ENCODE results near the gene EHD4. TPM values are rescaled to one million over a fixed set of nuclear protein-coding genes. Genes with fewer than 3 reads are reported as not detected.

Gene EHD4
- total RNA-seq, 1 donor from 2014 or later: 19.8 TPM

DNA sequence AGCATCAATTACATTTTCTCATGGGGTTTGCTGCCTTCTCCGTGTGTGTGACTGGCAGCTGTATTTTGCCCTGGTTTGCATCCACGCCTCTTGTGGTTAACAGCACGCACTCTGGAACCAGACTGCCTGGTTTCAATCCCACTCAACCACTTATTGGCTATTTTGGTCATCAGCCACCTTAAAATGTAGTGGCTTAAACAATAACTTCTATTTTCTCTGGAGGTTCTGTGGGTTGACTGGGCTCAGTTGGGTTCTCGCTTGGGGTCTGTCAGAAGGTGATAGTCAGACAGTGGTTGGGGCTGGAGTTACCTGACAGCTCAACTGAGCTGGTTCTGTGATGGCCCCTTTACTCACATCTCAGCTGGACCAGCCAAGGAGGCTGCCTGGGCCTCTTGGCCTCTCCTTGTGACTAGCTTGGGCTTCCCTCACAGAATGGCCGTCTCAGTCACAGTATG, 36.8 kb downstream of the EHD4 start:
- no peak for DNase-seq

DNA sequence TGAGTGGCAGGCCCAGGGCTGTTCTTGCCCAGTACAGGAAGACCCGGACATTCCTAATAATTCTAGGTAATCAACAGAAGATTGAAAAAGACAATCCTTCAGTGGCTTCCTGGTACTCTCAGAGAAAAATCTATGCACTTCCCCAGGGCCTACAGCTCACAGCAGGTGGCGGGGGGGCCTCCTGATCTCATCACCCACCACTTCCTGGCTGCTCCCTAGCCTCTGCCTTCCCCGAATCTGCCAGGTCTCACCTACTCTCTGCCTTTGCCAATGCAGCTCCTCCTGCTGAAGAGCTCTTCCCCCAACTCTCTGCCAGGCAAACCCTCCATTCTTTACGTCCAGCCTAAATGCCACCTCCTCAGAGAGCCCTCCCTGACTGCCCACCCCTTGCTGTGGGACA, 37.5 kb downstream of the EHD4 start:
- no peak for DNase-seq

DNA sequence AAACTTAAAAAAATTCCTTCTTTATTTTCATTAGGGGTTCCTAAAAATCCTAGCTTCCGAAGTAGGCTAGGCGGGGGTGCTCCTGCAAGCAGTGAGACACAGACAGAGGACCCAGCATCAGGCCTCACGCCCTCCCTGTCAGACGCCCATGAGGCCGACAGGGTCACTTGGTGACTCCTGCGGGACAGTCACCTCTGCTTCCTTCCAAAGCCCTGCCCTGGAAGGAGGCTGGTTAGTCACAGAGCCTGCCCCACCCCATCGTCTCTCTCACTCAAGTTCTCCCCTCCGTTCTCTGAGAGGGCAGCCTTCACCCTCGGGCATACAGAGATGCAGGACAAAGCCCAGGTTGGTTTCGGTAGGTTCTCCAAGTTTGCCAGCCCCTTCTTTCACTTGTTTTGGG, 38.6 kb downstream of the EHD4 start:
- no peak for DNase-seq

DNA sequence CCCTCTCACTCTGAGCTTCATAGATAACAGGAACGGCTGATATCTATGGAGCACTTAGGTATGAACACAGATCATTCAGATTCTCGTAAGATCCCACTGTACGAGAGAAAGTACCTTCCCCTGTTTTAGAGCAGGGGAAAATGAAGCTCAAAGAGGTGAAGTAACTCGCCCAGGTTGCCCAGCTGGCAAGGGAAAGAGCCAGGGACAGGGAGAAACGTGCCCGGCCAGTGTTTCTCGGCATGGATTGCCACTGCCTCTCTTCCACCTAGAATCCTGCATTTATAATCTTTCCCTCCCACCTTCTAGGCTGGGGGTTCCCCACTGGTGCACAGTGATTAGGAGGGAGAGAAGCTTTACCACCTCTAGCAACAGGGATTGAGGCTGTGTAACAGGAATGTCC, 39.0 kb downstream of the EHD4 start:
- DNase-seq: no peak

DNA sequence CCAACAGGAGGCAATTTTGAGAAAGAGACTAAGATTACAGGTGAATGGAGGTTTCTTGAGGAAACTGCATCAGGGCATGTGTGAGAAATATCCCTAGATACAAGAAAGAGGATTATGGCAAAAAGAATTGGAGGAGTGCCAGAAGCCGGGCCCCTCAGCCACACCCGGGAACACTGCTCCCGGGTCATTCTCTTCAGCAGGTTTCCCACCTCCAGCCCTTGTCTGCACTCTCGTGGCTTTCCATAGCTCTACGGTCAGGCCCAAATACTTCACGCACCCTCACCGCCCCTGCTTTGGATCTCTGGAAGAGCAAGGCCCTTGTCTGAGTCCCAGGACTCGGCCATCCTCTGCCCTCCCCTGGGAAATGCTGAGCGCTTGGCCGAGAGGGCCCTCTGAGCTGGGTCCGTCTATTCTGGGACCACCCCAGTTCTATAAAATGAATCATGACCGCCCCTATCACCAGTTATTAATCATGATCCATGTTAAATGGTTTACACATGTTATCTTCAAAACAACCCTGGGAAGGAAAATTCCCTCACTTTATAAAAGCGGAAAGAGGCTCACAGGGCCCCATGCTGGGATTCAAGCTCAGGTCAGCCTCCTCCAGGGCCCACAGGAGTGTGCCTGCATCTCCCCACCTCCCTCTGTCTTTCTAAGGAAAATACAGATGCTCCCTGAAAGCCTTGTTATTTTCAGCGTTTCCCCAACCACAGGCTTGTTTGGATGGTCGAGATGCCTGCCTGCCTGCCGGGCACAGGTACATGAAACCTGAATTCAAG, 39.7 kb downstream of the EHD4 start:
- no peak for DNase-seq

DNA sequence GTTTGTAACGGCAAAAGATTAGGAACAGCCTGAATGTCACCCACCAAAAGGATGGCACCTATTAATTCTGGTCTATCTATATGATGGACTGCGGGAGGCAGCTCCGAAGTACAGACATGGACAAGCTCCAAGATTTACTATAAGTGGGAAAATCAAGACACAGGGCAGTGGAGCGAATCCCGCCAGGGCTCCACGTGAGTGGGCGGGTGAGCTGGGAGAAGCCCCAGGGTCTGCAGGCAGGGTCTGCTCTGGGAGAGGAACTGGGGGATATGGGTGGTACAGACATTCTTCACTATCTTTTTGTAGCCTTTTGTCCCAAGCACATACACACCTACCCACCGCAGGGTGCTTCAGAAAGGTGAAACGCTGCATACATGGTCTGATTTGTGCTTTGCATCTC, 40.3 kb downstream of the EHD4 start:
- DNase-seq: no peak

DNA sequence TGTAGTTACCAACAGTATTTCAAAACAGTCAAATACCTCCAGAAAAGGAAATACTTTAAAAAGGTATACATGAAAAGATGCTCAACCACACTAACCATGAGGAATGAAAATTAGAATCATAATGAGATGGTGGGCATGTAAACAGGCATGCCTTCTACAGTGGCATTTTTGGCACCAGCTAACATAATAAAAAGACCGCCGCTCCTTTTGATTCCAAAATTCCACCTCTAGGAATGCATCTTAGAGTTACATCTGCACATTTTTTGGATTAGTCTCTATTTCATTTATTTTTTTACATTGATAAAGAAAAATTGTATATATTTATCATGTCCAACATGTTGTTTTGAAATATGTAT, 41.5 kb downstream of the EHD4 start:
- DNase-seq: no peak

DNA sequence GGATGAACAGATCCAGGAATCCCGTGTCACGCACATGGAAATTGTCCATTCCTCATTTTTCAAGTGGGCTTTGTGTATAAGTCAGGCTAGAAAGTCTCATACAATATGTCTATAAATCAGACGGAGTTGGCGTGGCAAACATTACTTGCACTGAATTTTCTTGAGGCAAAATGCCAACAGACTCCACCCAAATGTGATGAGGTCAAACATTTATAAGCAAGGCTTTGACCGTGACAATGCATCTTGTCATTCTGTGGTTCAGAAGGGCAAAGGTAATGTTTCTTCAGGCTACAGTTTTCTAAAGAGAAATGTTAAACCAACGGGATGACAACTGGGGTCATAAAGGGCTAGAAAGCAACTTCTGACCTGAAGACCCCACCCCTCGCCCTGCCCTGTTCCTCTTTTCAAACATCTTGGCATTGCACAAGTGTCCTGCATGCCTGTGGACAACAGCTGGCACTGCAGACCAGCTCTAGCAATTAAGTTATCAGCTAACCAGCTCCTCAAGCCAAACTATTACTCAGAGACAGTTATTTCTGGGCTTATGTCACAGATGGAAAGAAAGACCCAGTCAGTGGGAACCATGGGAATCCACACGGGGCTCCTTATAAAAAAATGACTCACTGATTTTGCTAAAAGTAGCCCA, 42.0 kb downstream of the EHD4 start:
- peak; percentile 50 for DNase-seq

DNA sequence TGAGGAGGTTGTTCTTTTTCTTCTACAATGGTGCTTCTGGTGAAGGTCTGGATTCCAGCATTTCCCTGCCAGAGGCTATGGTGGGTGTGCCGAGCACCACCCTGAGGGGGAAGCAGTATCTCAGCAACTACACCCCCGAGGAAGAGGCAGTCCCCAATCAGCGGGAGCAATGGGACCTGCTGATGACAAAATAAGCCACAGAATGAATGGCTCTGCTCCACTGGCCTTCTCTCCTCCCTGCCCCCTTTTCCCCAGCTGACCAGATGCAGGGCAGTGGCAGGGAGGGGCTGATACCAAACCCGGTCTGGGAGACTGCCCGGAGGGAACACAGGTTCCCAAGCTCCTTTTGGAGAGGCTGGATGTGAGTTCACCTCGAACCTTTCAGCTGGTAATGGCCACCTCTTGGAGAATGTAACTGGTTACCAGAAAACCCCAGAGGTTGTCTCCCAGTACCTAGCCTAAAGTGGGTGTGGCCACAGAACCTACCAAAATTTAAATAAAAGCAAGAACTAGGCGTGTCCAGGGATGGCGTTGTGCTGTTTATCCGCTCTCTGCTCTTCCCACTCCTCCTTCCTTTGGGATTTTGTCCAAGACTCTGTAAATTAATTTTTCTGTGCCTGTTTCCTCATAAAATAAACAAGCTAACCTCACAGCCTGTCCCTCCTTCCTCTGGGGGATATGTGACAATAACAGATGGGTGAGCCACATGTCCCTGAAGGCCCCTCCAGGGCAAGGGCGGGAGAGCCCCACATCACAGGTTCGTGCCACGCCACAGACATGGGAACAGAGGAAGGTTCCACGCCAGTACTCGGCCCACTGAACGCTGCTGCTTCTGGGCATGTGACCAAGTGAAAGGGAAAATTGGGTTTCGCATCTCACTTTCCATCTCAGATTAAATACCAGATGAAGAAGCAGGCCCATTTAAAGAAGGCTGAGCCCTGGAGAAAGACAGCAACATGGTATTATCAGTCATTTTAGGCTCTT, 43.4 kb downstream of the EHD4 start:
- DNase-seq: no peak

DNA sequence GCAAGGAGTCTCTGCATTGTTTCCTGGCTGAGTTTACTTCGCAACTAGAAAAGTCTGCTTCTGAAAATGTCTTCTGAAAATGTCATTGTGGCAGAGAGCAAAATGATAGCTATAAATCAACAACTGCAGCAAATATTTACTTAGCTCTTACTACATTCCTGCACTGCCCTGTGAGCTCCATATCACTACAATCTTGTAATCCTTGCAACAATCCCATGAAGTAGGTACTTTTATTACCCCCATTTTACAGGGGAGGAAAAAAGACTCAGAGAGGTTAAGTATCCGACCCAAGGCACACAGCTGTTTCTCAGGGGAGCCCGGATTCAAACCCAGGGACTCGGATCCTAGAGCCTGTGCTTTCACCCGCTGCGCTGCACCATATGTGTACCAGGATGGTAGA, 44.3 kb downstream of the EHD4 start:
- DNase-seq: no peak

DNA sequence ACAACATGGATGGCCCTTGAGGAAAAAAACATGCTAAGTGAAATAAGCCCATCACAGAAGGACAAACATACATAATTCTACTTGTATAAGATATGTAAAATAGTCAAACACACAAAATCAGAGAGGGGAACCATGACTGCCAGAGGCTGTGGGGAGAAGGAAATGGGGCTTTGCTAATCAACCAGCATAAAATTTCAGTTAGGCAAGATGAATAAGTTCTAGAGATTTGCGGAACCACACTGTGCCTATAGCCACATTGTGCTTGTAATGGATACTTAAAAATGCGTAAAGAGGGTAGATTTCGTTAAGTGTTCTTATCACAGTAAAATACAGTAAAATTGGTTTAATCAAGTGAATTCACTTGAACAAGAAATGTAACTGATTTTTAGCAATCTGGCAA, 44.8 kb downstream of the EHD4 start:
- no peak for DNase-seq

DNA sequence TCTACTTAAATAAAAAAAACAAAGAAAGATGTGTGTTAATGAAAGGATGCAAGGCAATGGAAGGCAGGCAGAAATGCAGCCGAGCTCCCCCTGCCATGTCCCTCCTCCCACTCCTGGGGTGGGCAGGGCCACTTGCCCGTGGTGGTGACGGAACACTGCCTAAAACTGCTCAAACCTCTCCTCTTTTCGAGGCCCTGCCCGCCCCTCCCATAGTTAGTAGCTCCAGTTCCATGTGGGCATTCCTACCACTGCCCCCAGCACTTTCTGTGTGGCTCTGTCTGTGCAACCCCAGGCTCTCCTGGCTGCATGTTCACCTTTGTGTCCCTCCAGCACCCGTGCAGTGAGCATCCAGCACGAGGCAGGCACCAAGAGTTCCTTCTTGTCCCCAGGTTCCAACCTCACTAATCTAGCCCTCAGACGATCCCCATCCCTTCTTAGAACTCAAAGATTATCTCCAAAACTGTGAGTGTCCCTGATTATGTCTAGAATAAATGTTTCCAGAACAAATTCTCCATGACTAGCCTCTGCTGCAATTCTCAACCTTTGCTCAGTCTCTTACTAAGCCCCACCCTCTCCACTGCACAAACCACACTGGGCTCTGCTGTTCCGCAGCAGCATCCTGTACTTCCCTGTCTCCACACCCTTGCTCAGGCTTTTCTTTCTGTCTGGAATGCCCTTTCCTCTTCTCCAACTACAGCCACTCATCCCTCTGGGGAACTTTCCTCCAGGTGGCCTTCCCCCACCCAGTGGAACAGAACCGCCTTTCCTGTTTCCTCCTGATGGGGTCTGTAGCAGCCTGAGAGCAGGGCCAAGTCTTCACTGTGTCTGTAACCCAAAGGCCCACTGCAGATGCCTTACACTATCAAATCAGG, 45.9 kb downstream of the EHD4 start:
- no peak for DNase-seq

DNA sequence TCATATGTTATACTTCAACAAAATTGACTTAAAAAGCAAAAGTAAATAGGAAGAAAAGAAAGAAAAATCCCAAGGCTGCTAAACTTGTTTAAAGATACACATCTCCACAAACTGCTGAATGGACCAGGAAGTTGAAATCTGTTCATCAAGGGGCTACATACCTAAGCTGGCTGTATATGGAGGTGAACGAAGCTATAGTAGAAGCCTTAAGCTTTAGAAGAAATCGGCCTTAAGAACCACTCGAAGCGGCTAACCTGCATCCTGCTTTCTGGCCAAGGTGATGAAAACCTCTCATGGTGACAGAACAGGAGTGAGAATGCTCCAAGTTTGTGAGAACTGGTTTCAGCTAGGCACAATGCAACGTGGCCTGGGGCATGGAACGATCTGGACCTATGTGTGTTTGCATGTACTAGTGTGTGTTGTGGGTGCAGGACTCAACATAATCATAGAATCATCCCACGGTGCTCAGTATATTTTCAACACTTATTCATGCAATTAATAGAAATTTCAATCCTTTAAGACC, 47.2 kb downstream of the EHD4 start:
- DNase-seq: no peak

DNA sequence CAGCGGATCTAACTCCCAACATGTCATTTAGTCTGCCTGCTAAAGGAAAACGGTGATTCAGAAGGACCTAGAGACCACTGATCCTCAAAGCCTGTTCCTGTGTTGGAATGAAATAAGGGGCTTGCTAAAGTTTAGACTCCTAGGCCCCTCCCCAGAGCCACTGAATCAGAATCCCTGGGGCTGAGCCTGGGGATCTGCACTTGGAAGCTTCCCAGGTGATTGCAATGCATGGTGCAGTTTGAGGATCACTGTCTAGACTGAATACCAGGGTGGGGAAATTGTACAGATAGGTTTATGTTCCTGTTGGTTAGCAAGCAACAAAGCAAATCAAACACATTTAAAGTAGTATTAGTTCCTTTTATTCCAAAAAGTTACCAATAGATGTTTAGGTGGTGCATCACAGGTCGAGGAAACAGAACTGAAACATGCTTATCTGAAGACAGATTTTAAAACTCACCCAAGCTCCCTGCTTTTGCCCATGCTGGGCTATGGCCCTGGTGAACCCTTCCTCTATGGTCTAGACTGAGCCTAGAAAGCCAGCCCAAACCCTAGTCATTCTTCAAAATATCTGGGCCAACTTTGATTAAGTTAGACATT, 48.9 kb downstream of the EHD4 start:
- DNase-seq: no peak

DNA sequence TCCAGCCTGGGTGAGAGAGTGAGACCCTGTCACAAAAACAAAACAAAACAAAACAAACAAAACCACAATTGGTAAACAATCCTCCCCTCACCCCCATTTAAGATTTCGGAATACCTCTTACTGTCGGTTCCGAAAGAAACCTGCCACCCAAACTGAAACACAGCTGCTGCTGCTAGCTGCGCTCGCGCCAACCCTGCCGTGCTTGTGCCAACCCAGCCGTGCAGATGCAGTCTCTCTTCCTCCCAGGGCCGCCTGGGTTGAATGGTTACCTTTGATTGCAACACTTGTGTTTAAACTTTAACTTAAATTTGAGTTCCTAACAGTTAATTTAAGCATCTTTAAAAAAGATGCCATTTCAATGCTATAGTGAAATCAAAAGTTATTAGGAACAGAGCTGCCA, 50.0 kb downstream of the EHD4 start:
- no peak for DNase-seq

DNA sequence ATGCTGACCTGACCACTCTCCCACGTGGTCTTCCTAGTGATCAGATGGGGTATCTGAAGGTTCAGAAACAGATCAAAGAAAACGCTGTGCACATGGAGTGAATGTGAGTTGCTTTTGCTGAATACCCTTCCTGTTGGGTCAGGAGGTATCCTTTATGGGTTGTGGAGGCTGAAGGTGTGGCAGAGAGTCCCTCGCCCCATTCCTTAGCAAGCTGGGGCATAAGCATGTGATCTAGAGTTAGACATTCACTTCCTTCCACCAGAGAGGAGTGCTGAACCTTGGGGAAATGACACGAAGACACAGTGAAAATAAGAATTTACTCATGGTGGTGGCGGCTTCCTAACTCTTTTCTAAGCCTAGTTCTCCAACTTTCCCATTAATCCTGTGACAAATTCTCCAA, 50.7 kb downstream of the EHD4 start:
- no peak for DNase-seq

DNA sequence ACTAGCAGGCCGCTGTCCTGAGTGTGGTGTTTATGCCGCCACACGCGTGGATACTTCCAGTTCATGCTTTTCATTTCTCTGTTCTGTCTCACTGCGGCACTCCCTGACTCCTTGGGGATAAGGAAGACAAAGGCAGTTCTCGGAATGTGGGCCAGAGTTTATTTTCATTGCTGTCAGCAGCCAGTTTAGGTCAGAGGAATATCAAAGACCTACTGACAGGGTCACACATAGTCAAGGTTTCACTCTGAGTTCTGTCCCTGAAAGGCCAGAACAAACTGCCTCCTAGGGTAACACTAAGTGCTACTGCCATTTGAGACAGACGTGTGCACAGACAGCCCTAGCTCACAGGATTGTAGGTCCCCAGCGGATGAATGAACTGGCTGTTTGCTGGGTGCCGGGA, 51.2 kb downstream of the EHD4 start:
- DNase-seq: no peak

DNA sequence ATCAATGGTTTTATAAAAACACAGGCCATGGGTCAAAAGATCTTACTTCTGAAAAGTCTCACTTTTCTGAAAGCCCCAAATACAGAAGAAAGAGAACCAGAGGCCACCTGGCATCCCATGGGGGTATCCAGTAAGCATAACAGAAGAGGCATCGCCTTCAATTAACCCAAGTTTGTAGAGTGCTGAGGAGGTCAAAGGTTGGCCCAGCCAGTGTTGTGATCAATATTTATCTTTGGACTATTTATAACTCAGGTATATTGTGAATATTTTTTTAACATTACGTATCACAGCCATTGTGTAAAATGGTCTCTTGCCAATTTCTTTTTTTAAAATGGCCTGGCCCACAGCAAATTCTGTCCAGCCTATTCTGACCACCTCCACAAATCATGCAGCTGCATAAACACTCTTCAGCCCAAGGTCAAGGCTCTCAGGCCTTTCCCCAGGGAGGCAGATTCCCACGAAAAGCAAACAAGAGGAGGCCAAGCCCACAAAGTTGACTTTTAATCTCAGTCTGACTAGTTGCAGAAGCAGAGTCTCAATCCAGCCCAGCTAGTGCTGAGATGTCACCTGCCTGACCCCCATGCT, 52.3 kb downstream of the EHD4 start:
- DNase-seq: no peak

DNA sequence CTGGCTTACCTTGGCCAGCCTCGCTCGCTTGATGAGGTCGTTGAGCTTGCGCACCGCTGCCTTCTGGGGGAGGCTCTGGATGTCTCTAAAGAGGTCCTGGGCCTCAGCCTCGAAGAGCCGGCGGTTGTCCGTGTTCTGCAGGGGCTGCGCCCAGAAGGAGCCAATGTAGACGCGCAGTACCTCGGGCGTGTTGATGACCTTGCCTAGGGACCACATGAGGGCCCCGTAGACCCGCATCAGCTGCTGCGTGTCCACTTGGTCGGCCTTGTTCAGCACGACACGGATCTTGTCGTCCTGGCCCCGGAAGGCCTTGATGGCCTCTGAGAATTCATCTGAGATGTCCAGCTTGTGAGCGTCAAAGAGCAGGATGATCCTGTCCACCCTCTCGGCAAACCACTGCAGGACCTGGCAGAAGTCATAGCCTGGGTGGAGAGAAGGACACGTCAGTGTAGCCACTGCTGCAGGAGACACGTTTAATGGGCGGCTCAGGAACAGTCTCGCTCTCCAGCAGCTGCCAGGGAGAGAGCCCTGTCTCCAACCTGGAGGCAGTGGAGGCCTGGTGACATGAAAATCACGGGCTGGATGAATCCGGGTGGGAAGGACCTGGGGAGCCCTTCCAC, 53.0 kb downstream of the EHD4 start:
- no peak for DNase-seq

DNA sequence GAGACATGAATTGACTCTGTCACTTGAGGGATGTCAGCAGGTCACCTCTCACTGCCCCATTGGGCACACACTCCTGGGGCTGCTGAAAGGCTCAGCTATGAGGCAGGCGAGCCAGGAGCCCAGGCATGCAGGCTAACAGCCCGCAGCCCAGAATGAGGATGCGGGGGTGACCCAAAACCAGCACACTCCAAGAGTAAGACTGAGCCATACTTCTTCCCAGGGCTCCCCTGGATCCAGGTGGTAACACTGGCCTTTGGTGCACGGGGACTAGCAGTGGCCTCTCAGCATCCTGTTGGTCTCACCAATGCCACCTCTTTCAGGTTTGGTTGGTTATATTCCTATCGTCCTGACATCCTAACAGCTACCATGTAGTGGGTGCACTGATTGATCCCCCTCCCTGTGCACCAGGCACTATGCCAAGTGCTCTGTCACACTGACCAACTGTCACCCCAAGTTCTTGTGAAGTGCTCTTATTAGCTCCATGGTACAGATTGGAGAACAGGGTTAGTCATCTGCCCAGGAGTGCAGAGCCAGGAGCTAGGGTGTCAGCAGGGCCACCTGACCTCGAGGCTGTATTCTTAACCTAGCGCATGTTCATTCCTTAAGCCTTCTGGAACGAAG, 53.7 kb downstream of the EHD4 start:
- no peak for DNase-seq
